Gastrocnemius medialis (tissue), 4 donors: ENCODE results near the gene SEC24C. TPM values are rescaled to one million over a fixed set of nuclear protein-coding genes. Genes with fewer than 3 reads are reported as not detected.

Source experiments
- ATAC-seq, 2 donors: fragments of 150-250 bp; one replicate each; pipeline ENCODE4 v1.9.1; 2016
- DNase-seq, 2 donors: peaks; one replicate each; pipeline ENCODE4 v3.0.0-alpha.2; 2019
- H3K27ac ChIP-seq, 4 donors: fragments of 200-600 bp; sonication (generic); 1 replicate in 1 of 4; 2 replicates in 3 of 4; pipeline ENCODE4 v1.5.1; 2016 to 2018; ENCODE audit warnings: mild to moderate bottlenecking in 2 of 4, moderate library complexity in 1 of 4
- H3K27me3 ChIP-seq, 3 donors: fragments of 200-600 bp; sonication (generic) in 2 of 3; 1 replicate in 1 of 3; 2 replicates in 2 of 3; pipeline versions ENCODE4 v1.5.1 to v1.6.0; 2016 to 2019; ENCODE audit warnings: mild to moderate bottlenecking in 1 of 3, moderate library complexity in 1 of 3
- H3K36me3 ChIP-seq, 2 donors: fragments of 200-600 bp; sonication (generic) in 1 of 2; one replicate each; pipeline ENCODE4 v1.5.1; 2017 to 2018
- H3K4me1 ChIP-seq, 2 donors: fragments of 200-600 bp; sonication (generic) in 1 of 2; one replicate each; pipeline ENCODE4 v1.5.1; 2016 to 2017; ENCODE audit warnings: mild to moderate bottlenecking in 2 of 2
- H3K4me3 ChIP-seq, 4 donors: fragments of 200-600 bp; sonication (generic) in 3 of 4; 1 replicate in 1 of 4; 2 replicates in 3 of 4; pipeline ENCODE4 v1.5.1; 2016 to 2019; ENCODE audit warnings: mild to moderate bottlenecking in 2 of 4
- H3K9me3 ChIP-seq, 3 donors: fragments of 200-600 bp; sonication (generic) in 2 of 3; 1 replicate in 1 of 3; 2 replicates in 2 of 3; pipeline ENCODE4 v1.5.1; 2016 to 2019
- CTCF ChIP-seq, 5 experiments: fragments of 450-650 bp in 3 of 5; fragments of 200-600 bp in 2 of 5; sonication (generic) in 2 of 5; IDR thresholded peaks in 4 of 5; conservative IDR thresholded peaks in 1 of 5; 1 replicate in 4 of 5; 2 replicates in 1 of 5; pipeline ENCODE4 v1.5.1; 2016 to 2019; ENCODE audit warnings: antibody characterized with exemption in 5 of 5, mild to moderate bottlenecking in 3 of 5, moderate library complexity in 3 of 5
- POLR2A ChIP-seq, 2 donors: fragments of 450-650 bp; IDR thresholded peaks; one replicate each; pipeline ENCODE4 v1.6.1; 2017; ENCODE audit warnings: antibody characterized with exemption in 2 of 2, mild to moderate bottlenecking in 2 of 2, moderate library complexity in 2 of 2
- in situ Hi-C, 4 donors: fragments of 200-750 bp; cut with MboI; loops; one replicate each; pipeline versions ENCODE4 v1.15.0 to v1.8.0; 2017; ENCODE audit warnings: low sequenced_read_pairs in 4 of 4
- intact Hi-C: fragments of 100-400 bp; cut with DNase I; formaldehyde crosslinking; loops from one replicate; pipeline ENCODE4 v1.15.1; 2023; ENCODE audit warnings: low total_unique reads
- total RNA-seq, 4 donors: library from RNA; depleted of rRNA; stranded (reverse); fragments of >200 nt; gene quantifications; one replicate each; pipeline versions ENCODE4 v1.1.0 to v1.2.3, GENCODE V29; 2016

Gene SEC24C
- total RNA-seq, 4 donors from 2014 or later: 43.6 to 90.5 (median 69.6) TPM

DNA sequence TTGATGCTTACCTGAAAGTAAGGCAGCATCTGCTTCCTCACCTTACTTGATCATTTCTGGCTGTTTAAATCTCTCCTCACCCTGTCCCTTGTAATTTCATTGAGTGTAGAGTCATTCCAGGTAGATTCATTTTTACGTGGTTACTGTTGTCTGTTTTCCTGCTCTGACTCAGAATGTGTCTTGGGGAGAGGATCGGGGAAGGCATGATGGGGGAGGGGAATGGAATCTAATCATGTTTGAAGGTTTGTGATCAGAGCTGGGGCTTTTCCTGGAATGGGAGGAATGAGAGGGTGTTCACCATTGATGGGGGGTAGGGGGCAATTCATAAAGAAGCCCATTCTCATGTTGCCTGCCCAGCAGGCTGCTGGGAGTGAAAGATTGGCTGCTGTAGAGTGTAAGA lies 18.7 kb downstream of the SEC24C start:
- no peaks in the 10 kb centered on the region for H3K27me3 ChIP-seq
- DNase-seq (no peak), ATAC-seq (no peak)
- H3K36me3 ChIP-seq: peaks cover 0 to 91% of the 10 kb centered on the region in 2 donors
- no peak overlapping the region for H3K27ac ChIP-seq
- no peaks in the 10 kb centered on the region for H3K4me1 ChIP-seq
- H3K4me3 ChIP-seq: no peak overlapping the region
- no peaks in the 10 kb centered on the region for H3K9me3 ChIP-seq
- no peak for TF ChIP-seq POLR2A (IDR thresholded peaks at IDR 0.05)
- TF ChIP-seq CTCF (IDR thresholded peaks at IDR 0.05 in 4 of 5, conservative IDR thresholded peaks at IDR 0.05 in 1 of 5): no peak
- intact Hi-C loops (no loop called here), in situ Hi-C loops (loop anchor here in 1 of 4 donors (25.0 kb wide), 1 partner anchor 226 kb away; no protein-coding TSS in a partner anchor)

DNA sequence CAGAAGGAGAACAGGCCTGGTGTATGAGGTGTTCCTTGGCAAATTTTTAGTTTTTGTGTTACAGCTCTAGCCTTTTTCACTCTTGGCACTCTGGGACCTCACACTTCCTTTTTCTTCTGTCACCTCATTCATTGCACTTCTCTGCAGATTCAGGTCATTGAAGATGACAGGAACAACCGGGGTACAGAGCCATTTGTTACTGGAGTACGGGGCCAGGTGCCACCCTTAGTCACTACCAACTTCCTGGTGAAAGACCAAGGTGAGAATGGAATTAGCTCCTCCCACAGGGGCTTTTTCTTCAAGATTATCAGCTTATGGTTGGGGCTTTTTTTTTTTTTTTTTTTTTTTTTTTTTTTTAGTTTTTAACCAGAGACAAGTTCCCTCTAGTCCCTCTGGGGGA lies 19.2 kb downstream of the SEC24C start:
- H3K4me1 ChIP-seq: no peaks in the 10 kb centered on the region
- intact Hi-C loops: no loop called here
- H3K36me3 ChIP-seq: peaks cover 0 to 96% of the 10 kb centered on the region in 2 donors
- no peak overlapping the region for H3K4me3 ChIP-seq
- TF ChIP-seq CTCF (IDR thresholded peaks at IDR 0.05 in 4 of 5, conservative IDR thresholded peaks at IDR 0.05 in 1 of 5) (no peak), POLR2A (IDR thresholded peaks at IDR 0.05) (no peak)
- DNase-seq: no peak
- H3K27me3 ChIP-seq: no peaks in the 10 kb centered on the region
- in situ Hi-C loops: loop anchor here in 1 of 4 donors (25.0 kb wide), 1 partner anchor 226 kb away; no protein-coding TSS in a partner anchor
- no peak for ATAC-seq
- no peaks in the 10 kb centered on the region for H3K9me3 ChIP-seq
- H3K27ac ChIP-seq: no peak overlapping the region

GRCh38 chr10:73765066-73765465 lies 20.9 kb downstream of the SEC24C start:
- ATAC-seq (no peak), DNase-seq (no peak)
- TF ChIP-seq POLR2A (IDR thresholded peaks at IDR 0.05) (no peak), CTCF (IDR thresholded peaks at IDR 0.05 in 4 of 5, conservative IDR thresholded peaks at IDR 0.05 in 1 of 5) (no peak)
- Histone ChIP-seq H3K27me3 (no peaks in the 10 kb centered on the region), H3K9me3 (no peaks in the 10 kb centered on the region), H3K27ac (no peak overlapping the region), H3K4me3 (no peak overlapping the region), H3K36me3 (peaks cover 0 to 100% of the 10 kb centered on the region in 2 donors), H3K4me1 (no peaks in the 10 kb centered on the region)
- in situ Hi-C loops (loop anchor here in 1 of 4 donors (25.0 kb wide), 1 partner anchor 228 kb away; no protein-coding TSS in a partner anchor), intact Hi-C loops (no loop called here)

DNA sequence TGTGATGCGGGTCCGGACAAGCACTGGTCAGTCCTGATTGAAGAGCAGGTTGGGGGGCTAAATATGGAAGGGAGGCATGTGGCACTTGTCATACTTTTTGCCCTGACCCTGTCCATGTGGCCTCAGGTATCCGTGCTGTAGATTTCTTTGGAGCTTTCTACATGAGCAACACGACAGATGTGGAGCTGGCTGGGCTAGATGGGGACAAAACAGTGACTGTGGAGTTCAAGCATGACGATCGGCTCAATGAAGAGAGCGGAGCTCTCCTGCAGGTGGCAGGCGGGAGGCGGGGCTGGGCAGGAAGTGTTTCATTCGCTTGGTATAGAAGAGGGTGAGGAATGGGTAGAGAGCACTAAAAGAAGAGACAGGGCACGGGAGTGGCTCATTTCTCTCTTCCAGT lies 24.7 kb downstream of the SEC24C start:
- DNase-seq: no peak
- Histone ChIP-seq H3K4me3 (no peak overlapping the region), H3K4me1 (peaks cover 13 to 16% of the 10 kb centered on the region in 2 donors), H3K27ac (no peak overlapping the region), H3K9me3 (no peaks in the 10 kb centered on the region), H3K36me3 (peaks cover 0 to 74% of the 10 kb centered on the region in 2 donors), H3K27me3 (no peaks in the 10 kb centered on the region)
- no peak for ATAC-seq
- intact Hi-C loops (no loop called here), in situ Hi-C loops (loop anchor here in 1 of 4 donors (25.0 kb wide), 1 partner anchor 232 kb away; no protein-coding TSS in a partner anchor)
- TF ChIP-seq CTCF (IDR thresholded peaks at IDR 0.05 in 4 of 5, conservative IDR thresholded peaks at IDR 0.05 in 1 of 5): no peak
- no peak for TF ChIP-seq POLR2A (IDR thresholded peaks at IDR 0.05)

DNA sequence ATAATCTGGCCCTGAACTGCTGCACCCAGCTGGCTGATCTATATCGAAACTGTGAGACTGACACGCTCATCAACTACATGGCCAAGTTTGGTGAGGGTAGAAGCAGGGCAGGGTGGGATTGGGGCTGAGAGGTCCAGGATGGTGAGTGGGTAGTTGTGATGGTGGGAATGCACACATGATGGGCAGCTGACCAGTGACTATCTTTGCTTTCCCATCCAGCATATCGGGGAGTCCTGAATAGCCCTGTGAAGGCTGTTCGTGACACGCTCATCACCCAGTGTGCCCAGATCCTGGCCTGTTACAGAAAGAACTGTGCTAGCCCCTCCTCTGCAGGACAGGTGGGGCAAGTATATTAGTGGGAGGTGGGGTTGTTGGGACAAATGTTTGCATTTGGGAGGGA lies 25.2 kb downstream of the SEC24C start:
- Histone ChIP-seq H3K4me3 (no peak overlapping the region), H3K27ac (no peak overlapping the region), H3K9me3 (no peaks in the 10 kb centered on the region), H3K27me3 (no peaks in the 10 kb centered on the region), H3K4me1 (peaks cover 18 to 22% of the 10 kb centered on the region in 2 donors), H3K36me3 (peaks cover 0 to 74% of the 10 kb centered on the region in 2 donors)
- no peak for DNase-seq
- intact Hi-C loops (no loop called here), in situ Hi-C loops (loop anchor here in 1 of 4 donors (25.0 kb wide), 1 partner anchor 232 kb away; no protein-coding TSS in a partner anchor)
- TF ChIP-seq CTCF (IDR thresholded peaks at IDR 0.05 in 4 of 5, conservative IDR thresholded peaks at IDR 0.05 in 1 of 5): no peak
- no peak for TF ChIP-seq POLR2A (IDR thresholded peaks at IDR 0.05)
- ATAC-seq: no peak
